Neural cell (in vitro differentiated cells): ENCODE measurements around the gene TRMT11.

ENCODE experiments used
- CTCF ChIP-seq: fragments of 450-650 bp; IDR thresholded peaks from 2 replicates; pipeline ENCODE4 v1.5.1; 2014; ENCODE audit warnings: antibody characterized with exemption, mild to moderate bottlenecking, moderate library complexity; ENCODE audit not compliant: poor library complexity, severe bottlenecking
- EZH2 ChIP-seq: fragments of 200-600, 300-800 bp; shearing (Covaris generic), sonication (generic); IDR thresholded peaks from 2 replicates; pipeline ENCODE4 v1.6.1; 2014; ENCODE audit warnings: antibody characterized with exemption, low read length, borderline replicate concordance, mild to moderate bottlenecking; ENCODE audit not compliant: insufficient read depth, poor library complexity, severe bottlenecking
- TAF1 ChIP-seq: IDR thresholded peaks from 2 replicates; pipeline ENCODE4 v1.6.1; 2012; ENCODE audit warnings: low read depth

- TF ChIP-seq CTCF (no peak), TAF1 (no peak), EZH2 (no peak)
Measured at GRCh38 chr6:125961117-125961516, 25.2 kb upstream of the TRMT11 start.
